Mucosa of descending colon (tissue), 3 donors: ENCODE results near the gene GAS2L3. TPM values are rescaled to one million over a fixed set of nuclear protein-coding genes. Genes with fewer than 3 reads are reported as not detected.
"Not testable (repeated sequence)": the region's sequence is repeated elsewhere in the genome, so short reads cannot be mapped to it uniquely, and the experiment has no call there.

Experiments
- ATAC-seq: fragments of 200-7000 bp; cut with Tn5 transposase; one replicate; pipeline ENCODE4 v1.9.1; 2020; ENCODE audit warnings: mild to moderate bottlenecking, moderate library complexity
- DNase-seq, 3 donors: peaks; one replicate each; pipeline ENCODE4 v3.0.0-alpha.2; 2020
- H3K36me3 ChIP-seq: fragments of 200-600 bp; one replicate; pipeline ENCODE4 v1.8.0; 2021; ENCODE audit warnings: low read depth, mild to moderate bottlenecking
- H3K4me1 ChIP-seq: fragments of 200-600 bp; one replicate; pipeline ENCODE4 v1.8.0; 2021; ENCODE audit warnings: low read depth, mild to moderate bottlenecking
- H3K4me3 ChIP-seq: fragments of 200-600 bp; one replicate; pipeline ENCODE4 v1.8.0; 2021; ENCODE audit warnings: mild to moderate bottlenecking
- H3K9me3 ChIP-seq: fragments of 200-600 bp; one replicate; pipeline ENCODE4 v1.8.0; 2021; ENCODE audit warnings: mild to moderate bottlenecking
- intact Hi-C, 2 donors: fragments of 100-400 bp; cut with DNase I in 1 of 2; cut with micrococcal nuclease in 1 of 2; formaldehyde crosslinking; loops; one replicate each; pipeline versions ENCODE4 v1.11.0 to v1.11.1; 2022; cut with DNase I, micrococcal nuclease
- total RNA-seq, 3 donors: library from RNA; stranded (reverse); fragmentation: NEBNext Ultra II Directional in 2 of 3; extraction: Animal tissue kit (Norgen Biotek cat#: 25700) in 2 of 3; gene quantifications; one replicate each; pipeline versions ENCODE4 v1.2.1 to v1.2.4, GENCODE V29; 2021 to 2023
- TF ChIP-seq, protein P1 (sequence below): fragments of 200-600 bp; IDR thresholded peaks from one replicate; pipeline ENCODE4 v1.8.0; 2022; ENCODE audit warnings: antibody characterized with exemption, mild to moderate bottlenecking
- donor health status: DM: no; HTN: no; CAD: no; lungs with moderate emphysema.
- donor health status: DM: no; HTN: no; CAD: no.
- donor health status: DM: no; HTN: yes; CAD: no.

The GAS2L3 gene
- total RNA-seq, 3 donors from 2014 or later = 14.0 to 24.0 (median 22.9) TPM

- TF ChIP-seq, protein P1, sequence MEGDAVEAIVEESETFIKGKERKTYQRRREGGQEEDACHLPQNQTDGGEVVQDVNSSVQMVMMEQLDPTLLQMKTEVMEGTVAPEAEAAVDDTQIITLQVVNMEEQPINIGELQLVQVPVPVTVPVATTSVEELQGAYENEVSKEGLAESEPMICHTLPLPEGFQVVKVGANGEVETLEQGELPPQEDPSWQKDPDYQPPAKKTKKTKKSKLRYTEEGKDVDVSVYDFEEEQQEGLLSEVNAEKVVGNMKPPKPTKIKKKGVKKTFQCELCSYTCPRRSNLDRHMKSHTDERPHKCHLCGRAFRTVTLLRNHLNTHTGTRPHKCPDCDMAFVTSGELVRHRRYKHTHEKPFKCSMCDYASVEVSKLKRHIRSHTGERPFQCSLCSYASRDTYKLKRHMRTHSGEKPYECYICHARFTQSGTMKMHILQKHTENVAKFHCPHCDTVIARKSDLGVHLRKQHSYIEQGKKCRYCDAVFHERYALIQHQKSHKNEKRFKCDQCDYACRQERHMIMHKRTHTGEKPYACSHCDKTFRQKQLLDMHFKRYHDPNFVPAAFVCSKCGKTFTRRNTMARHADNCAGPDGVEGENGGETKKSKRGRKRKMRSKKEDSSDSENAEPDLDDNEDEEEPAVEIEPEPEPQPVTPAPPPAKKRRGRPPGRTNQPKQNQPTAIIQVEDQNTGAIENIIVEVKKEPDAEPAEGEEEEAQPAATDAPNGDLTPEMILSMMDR = no peak
- H3K36me3 ChIP-seq = no peaks in the 10 kb centered on the region
- ATAC-seq (no peak), DNase-seq (no peak)
- no peaks in the 10 kb centered on the region for H3K9me3 ChIP-seq
- no peak overlapping the region for H3K4me3 ChIP-seq
- H3K4me1 ChIP-seq = no peaks in the 10 kb centered on the region
- intact Hi-C loops = no loop called here
Measured at GRCh38 chr12:100624571-100624970, 51.1 kb downstream of the GAS2L3 start.

DNA sequence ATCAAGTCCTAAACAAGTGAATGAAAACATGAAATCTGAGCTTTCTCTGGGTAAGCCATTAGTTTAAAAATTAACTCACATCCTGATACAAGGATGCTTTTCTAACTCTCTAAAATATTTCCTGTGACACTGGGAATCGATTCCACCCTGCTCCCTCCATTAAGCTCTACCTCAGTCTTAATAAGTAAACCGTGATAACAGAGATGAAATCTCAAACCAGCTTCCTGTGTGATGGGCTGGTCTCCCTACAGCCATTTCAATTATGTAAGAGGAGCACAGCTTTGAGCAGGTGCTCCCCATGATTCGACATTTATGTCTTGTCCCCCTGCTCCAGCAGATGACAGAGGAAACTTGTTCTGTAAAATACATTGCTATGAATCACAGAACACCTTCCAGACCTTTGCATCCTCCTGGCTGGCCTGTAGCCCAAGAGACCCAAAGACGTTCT, 59.0 kb downstream of the GAS2L3 start:
- DNase-seq = no peak
- ATAC-seq = peak; percentile 59

GRCh38 chr12:100633082-100633785, 59.8 kb downstream of the GAS2L3 start:
- DNase-seq (peak in 2 of 3 donors; percentile 39 to 40), ATAC-seq (peak; percentile 70)
- H3K4me1 ChIP-seq, H3K9me3 ChIP-seq, intact Hi-C loops, H3K4me3 ChIP-seq, H3K36me3 ChIP-seq: not testable (repeated sequence)

More for the DNA sequence above, 59.0 kb downstream of the GAS2L3 start:
- Histone ChIP-seq H3K36me3 (no peaks in the 10 kb centered on the region), H3K9me3 (no peaks in the 10 kb centered on the region), H3K4me3 (no peak overlapping the region), H3K4me1 (peaks cover 4% of the 10 kb centered on the region)
- TF ChIP-seq, protein P1 = no peak
- intact Hi-C loops = no loop called here

GRCh38 chr12:100643246-100643645, 69.8 kb downstream of the GAS2L3 start:
- DNase-seq (no peak), ATAC-seq (no peak)
- Histone ChIP-seq H3K9me3 (peaks cover 7% of the 10 kb centered on the region), H3K4me3 (no peak overlapping the region), H3K4me1 (no peaks in the 10 kb centered on the region), H3K36me3 (no peaks in the 10 kb centered on the region)
- TF ChIP-seq, protein P1 = no peak
- intact Hi-C loops = no loop called here

DNA sequence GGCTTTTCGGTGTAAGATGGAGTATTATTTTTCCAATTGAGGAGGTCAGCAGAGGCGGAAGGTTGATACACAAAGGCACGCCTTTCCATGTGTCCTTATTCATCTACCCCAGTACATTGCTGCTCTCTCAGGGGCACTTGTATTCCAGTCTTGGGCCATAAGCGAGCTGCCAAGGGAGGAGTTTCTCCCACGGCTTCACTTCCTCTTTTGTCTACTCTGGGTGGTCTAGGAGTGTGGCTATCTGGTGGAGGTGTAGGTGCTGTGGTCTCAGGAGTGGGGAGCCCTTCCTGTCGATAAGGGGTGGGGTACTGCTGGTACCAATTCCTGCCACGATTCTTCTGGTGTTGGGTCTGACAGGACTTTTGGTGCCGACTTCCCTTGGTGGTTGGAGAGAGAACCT, 73.4 kb downstream of the GAS2L3 start:
- H3K4me3 ChIP-seq = no peak overlapping the region
- H3K36me3 ChIP-seq = no peaks in the 10 kb centered on the region
- no peak for DNase-seq
- intact Hi-C loops = no loop called here
- H3K9me3 ChIP-seq = peaks cover 7% of the 10 kb centered on the region
- ATAC-seq = no peak
- TF ChIP-seq, protein P1 = no peak
- H3K4me1 ChIP-seq = no peaks in the 10 kb centered on the region

- no peak overlapping the region for H3K4me3 ChIP-seq
- no peaks in the 10 kb centered on the region for H3K4me1 ChIP-seq
- H3K36me3 ChIP-seq = no peaks in the 10 kb centered on the region
- no peaks in the 10 kb centered on the region for H3K9me3 ChIP-seq
- TF ChIP-seq, protein P1 = no peak
- ATAC-seq (no peak), DNase-seq (no peak)
- intact Hi-C loops = no loop called here
Measured at GRCh38 chr12:100651108-100651507, 77.6 kb downstream of the GAS2L3 start.
